ENCODE data around the gene SGMS1.

DNA sequence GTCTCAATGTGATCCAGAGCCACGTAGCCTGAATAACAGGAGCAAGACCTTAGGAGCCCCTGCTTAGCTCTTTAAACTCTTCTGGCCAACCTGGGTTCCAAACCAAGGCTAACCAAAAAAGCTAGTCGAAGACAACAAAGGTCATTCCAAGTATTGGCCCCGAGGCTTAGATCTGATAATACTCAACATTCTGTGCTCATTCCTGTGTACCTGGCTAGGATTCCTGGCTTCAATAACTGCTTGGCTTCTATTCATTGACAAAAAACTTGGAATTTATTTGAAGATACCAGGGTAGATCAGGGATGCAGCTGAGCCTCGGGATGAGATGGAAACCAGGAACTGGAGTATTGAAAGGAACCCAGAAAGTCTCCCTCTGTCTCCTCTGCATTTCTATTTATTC, 4.1 kb upstream of the SGMS1 start:
- TF ChIP-seq POLR2A (IDR thresholded peaks at IDR 0.05): no peak
- TF ChIP-seq, protein P1, sequence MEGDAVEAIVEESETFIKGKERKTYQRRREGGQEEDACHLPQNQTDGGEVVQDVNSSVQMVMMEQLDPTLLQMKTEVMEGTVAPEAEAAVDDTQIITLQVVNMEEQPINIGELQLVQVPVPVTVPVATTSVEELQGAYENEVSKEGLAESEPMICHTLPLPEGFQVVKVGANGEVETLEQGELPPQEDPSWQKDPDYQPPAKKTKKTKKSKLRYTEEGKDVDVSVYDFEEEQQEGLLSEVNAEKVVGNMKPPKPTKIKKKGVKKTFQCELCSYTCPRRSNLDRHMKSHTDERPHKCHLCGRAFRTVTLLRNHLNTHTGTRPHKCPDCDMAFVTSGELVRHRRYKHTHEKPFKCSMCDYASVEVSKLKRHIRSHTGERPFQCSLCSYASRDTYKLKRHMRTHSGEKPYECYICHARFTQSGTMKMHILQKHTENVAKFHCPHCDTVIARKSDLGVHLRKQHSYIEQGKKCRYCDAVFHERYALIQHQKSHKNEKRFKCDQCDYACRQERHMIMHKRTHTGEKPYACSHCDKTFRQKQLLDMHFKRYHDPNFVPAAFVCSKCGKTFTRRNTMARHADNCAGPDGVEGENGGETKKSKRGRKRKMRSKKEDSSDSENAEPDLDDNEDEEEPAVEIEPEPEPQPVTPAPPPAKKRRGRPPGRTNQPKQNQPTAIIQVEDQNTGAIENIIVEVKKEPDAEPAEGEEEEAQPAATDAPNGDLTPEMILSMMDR (IDR thresholded peaks at IDR 0.05 in 8 of 11, conservative IDR thresholded peaks at IDR 0.05 in 3 of 11): no peak
